Suprapubic skin (tissue), 4 donors: ENCODE results near the gene ACTBL2.

Experiments used
- CTCF ChIP-seq, 2 donors: fragments of 200-600 bp in 1 of 2; fragments of 450-650 bp in 1 of 2; sonication (generic) in 1 of 2; IDR thresholded peaks; one replicate each; pipeline ENCODE4 v1.5.1; 2016 to 2019; ENCODE audit warnings: antibody characterized with exemption in 2 of 2, mild to moderate bottlenecking in 1 of 2, moderate library complexity in 1 of 2
- EP300 ChIP-seq: sonication (generic); formaldehyde crosslinking; IDR thresholded peaks from one replicate; pipeline ENCODE4 v1.6.1; 2017; ENCODE audit warnings: antibody characterized with exemption
- POLR2A ChIP-seq, 2 donors: fragments of 450-650 bp; IDR thresholded peaks; one replicate each; pipeline ENCODE4 v1.6.1; 2017; ENCODE audit warnings: antibody characterized with exemption in 2 of 2, mild to moderate bottlenecking in 2 of 2, moderate library complexity in 2 of 2
- POLR2AphosphoS5 ChIP-seq, 3 donors: sonication (generic); formaldehyde crosslinking; IDR thresholded peaks; one replicate each; pipeline ENCODE4 v1.6.1; 2017; ENCODE audit warnings: antibody characterized with exemption in 3 of 3

GRCh38 chr5:57466544-57466943 lies 16.1 kb downstream of the ACTBL2 start:
- TF ChIP-seq CTCF (IDR thresholded peaks at IDR 0.05) (no peak), POLR2A (IDR thresholded peaks at IDR 0.05) (no peak), POLR2AphosphoS5 (IDR thresholded peaks at IDR 0.05) (no peak), EP300 (no peak)
